HFFc6 (cell line): ENCODE measurements around the gene PTPRE. TPM values are rescaled to one million over a fixed set of nuclear protein-coding genes. Genes with fewer than 3 reads are reported as not detected.

Experiments used
- DNase-seq: peaks from one replicate; pipeline ENCODE4 v3.0.0-alpha.2; 2018
- H3K27ac Mint-ChIP-seq: 2 replicates; pipeline ENCODE4 v1.8.0; 2020; ENCODE audit warnings: mild to moderate bottlenecking, mixed read lengths
- H3K27me3 Mint-ChIP-seq: 2 replicates; pipeline ENCODE4 v1.8.0; 2021; ENCODE audit warnings: mild to moderate bottlenecking, moderate library complexity, mixed read lengths; ENCODE audit not compliant: insufficient read depth
- H3K36me3 Mint-ChIP-seq: 2 replicates; pipeline ENCODE4 v1.8.0; 2021; ENCODE audit warnings: low read depth, mixed read lengths
- H3K4me1 Mint-ChIP-seq: 2 replicates; pipeline ENCODE4 v1.8.0; 2020; ENCODE audit warnings: low read depth, mixed read lengths
- H3K4me3 Mint-ChIP-seq: 2 replicates; pipeline ENCODE4 v1.8.0; 2020; ENCODE audit warnings: mild to moderate bottlenecking, moderate library complexity, mixed read lengths
- H3K9me3 Mint-ChIP-seq: 2 replicates; pipeline ENCODE4 v1.8.0; 2020; ENCODE audit warnings: mild to moderate bottlenecking, mixed read lengths
- CTCF ChIP-seq: fragments of 200-600 bp; sonication (generic); IDR thresholded peaks from 2 replicates; pipeline ENCODE4 v1.5.0; 2021; ENCODE audit warnings: antibody characterized with exemption, mild to moderate bottlenecking
- total RNA-seq, 6 experiments: library from RNA; stranded (reverse); fragmentation: NEBNext Ultra II Directional; extraction: Animal tissue kit (Norgen Biotek cat#: 25700); gene quantifications; 2 replicates in 1 of 6; 3 replicates in 5 of 6; pipeline ENCODE4 v1.2.3, GENCODE V29; 2021

PTPRE gene
- total RNA-seq, 6 experiments from 2014 or later = 0.14 to 0.37 (median 0.15) TPM; not detected in 3

GRCh38 chr10:127909716-127910463 is 3.0 kb downstream of the PTPRE start:
- no peak for TF ChIP-seq CTCF
- no peak for DNase-seq
- H3K27ac Mint-ChIP-seq = no peak overlapping the region
- peaks cover 5% of the 10 kb centered on the region for H3K27me3 Mint-ChIP-seq
- no peaks in the 10 kb centered on the region for H3K36me3 Mint-ChIP-seq
- no peaks in the 10 kb centered on the region for H3K4me1 Mint-ChIP-seq
- H3K9me3 Mint-ChIP-seq = peaks cover 38% of the 10 kb centered on the region
- H3K4me3 Mint-ChIP-seq = no peak overlapping the region

- H3K4me1 Mint-ChIP-seq = no peaks in the 10 kb centered on the region
Observed at GRCh38 chr10:127910464-127910770, 3.5 kb downstream of the PTPRE start.

GRCh38 chr10:127911218-127911866 is 4.4 kb downstream of the PTPRE start:
- TF ChIP-seq CTCF = no peak
- peaks cover 28% of the 10 kb centered on the region for H3K9me3 Mint-ChIP-seq
- no peaks in the 10 kb centered on the region for H3K4me1 Mint-ChIP-seq
- no peaks in the 10 kb centered on the region for H3K27me3 Mint-ChIP-seq
- no peak for DNase-seq
- H3K4me3 Mint-ChIP-seq = no peak overlapping the region
- H3K36me3 Mint-ChIP-seq = no peaks in the 10 kb centered on the region
- H3K27ac Mint-ChIP-seq = no peak overlapping the region

More at GRCh38 chr10:127910464-127910770, 3.5 kb downstream of the PTPRE start:
- Mint-ChIP-seq H3K4me3 (no peak overlapping the region), H3K36me3 (no peaks in the 10 kb centered on the region), H3K27ac (no peak overlapping the region), H3K27me3 (peaks cover 1% of the 10 kb centered on the region), H3K9me3 (peaks cover 34% of the 10 kb centered on the region)
- TF ChIP-seq CTCF = no peak
- no peak for DNase-seq

GRCh38 chr10:127911867-127912257 is 5.0 kb downstream of the PTPRE start:
- no peak overlapping the region for H3K4me3 Mint-ChIP-seq
- DNase-seq = no peak
- H3K4me1 Mint-ChIP-seq = no peaks in the 10 kb centered on the region
- H3K9me3 Mint-ChIP-seq = peaks cover 28% of the 10 kb centered on the region
- no peaks in the 10 kb centered on the region for H3K36me3 Mint-ChIP-seq
- TF ChIP-seq CTCF = no peak
- no peak overlapping the region for H3K27ac Mint-ChIP-seq
- H3K27me3 Mint-ChIP-seq = no peaks in the 10 kb centered on the region

GRCh38 chr10:127912607-127913367 is 5.9 kb downstream of the PTPRE start:
- H3K27ac Mint-ChIP-seq = no peak overlapping the region
- H3K27me3 Mint-ChIP-seq = no peaks in the 10 kb centered on the region
- peaks cover 34% of the 10 kb centered on the region for H3K9me3 Mint-ChIP-seq
- TF ChIP-seq CTCF = no peak
- no peaks in the 10 kb centered on the region for H3K36me3 Mint-ChIP-seq
- no peaks in the 10 kb centered on the region for H3K4me1 Mint-ChIP-seq
- DNase-seq = no peak
- H3K4me3 Mint-ChIP-seq = no peak overlapping the region
